Activated CD8-positive, alpha-beta T cell treated with anti-CD3 and anti-CD28 coated beads for 36 hours (primary cell): ENCODE results near the gene GAS2. TPM values are rescaled to one million over a fixed set of nuclear protein-coding genes. Genes with fewer than 3 reads are reported as not detected.

ENCODE experiments used
- ATAC-seq: fragments of 200-7000 bp; cut with Tn5 transposase; one replicate; pipeline ENCODE4 v1.10.0; 2021; ENCODE audit warnings: mild to moderate bottlenecking, moderate library complexity
- CTCF ChIA-PET: fragments of 350-600 bp; sonication (Branson Sonifier 250); formaldehyde crosslinking; loops from one replicate; lab custom pipeline; 2021; ENCODE audit warnings: antibody characterized with exemption; lab: Charles Lee
- POLR2A ChIA-PET: fragments of 350-600 bp; sonication (Branson Sonifier 250); formaldehyde crosslinking; loops from one replicate; lab custom pipeline; 2021; ENCODE audit warnings: antibody characterized with exemption; lab: Charles Lee
- DNase-seq: peaks from one replicate; pipeline ENCODE4 v3.0.0-alpha.2; 2020
- H3K27ac Mint-ChIP-seq: one replicate; pipeline ENCODE4 v1.8.0; 2021; ENCODE audit warnings: mild to moderate bottlenecking, mixed read lengths
- H3K27me3 Mint-ChIP-seq: one replicate; pipeline ENCODE4 v1.8.0; 2021; ENCODE audit warnings: mixed read lengths
- H3K36me3 Mint-ChIP-seq: one replicate; pipeline ENCODE4 v1.8.0; 2021; ENCODE audit warnings: low read depth, mixed read lengths
- H3K4me1 Mint-ChIP-seq: one replicate; pipeline ENCODE4 v1.8.0; 2021; ENCODE audit warnings: low read depth, mixed read lengths
- H3K4me3 Mint-ChIP-seq: one replicate; pipeline ENCODE4 v1.8.0; 2021; ENCODE audit warnings: mild to moderate bottlenecking, moderate library complexity, mixed read lengths
- H3K9me3 Mint-ChIP-seq: one replicate; pipeline ENCODE4 v1.8.0; 2021; ENCODE audit warnings: mixed read lengths
- intact Hi-C: fragments of 100-400 bp; cut with micrococcal nuclease; formaldehyde crosslinking; loops from one replicate; pipeline ENCODE4 v1.10.0; 2022
- total RNA-seq, 2 experiments: library from RNA; stranded (reverse); gene quantifications; one replicate each; pipeline ENCODE4 v1.2.3, GENCODE V29; 2021
- TF ChIP-seq, protein P1 (sequence below): fragments of 200-600 bp; IDR thresholded peaks from one replicate; pipeline ENCODE4 v1.8.0; 2022; ENCODE audit warnings: antibody characterized with exemption, mild to moderate bottlenecking

The GAS2 gene
- total RNA-seq, 2 experiments from 2014 or later = 0.99 to 2.6 TPM

GRCh38 chr11:22800482-22800881 lies 134.1 kb downstream of the GAS2 start:
- no peak overlapping the region for H3K4me3 Mint-ChIP-seq
- no peaks in the 10 kb centered on the region for H3K4me1 Mint-ChIP-seq
- H3K27me3 Mint-ChIP-seq = peaks cover 5% of the 10 kb centered on the region
- no peak overlapping the region for H3K27ac Mint-ChIP-seq
- DNase-seq = no peak
- ChIA-PET POLR2A (no interaction called here), CTCF (interaction anchor here (1.1 to 2.3 kb wide), 2 partner anchors 12 to 14 kb away, joined by 3 to 10 read pairs; no protein-coding TSS in a partner anchor)
- TF ChIP-seq, protein P1, sequence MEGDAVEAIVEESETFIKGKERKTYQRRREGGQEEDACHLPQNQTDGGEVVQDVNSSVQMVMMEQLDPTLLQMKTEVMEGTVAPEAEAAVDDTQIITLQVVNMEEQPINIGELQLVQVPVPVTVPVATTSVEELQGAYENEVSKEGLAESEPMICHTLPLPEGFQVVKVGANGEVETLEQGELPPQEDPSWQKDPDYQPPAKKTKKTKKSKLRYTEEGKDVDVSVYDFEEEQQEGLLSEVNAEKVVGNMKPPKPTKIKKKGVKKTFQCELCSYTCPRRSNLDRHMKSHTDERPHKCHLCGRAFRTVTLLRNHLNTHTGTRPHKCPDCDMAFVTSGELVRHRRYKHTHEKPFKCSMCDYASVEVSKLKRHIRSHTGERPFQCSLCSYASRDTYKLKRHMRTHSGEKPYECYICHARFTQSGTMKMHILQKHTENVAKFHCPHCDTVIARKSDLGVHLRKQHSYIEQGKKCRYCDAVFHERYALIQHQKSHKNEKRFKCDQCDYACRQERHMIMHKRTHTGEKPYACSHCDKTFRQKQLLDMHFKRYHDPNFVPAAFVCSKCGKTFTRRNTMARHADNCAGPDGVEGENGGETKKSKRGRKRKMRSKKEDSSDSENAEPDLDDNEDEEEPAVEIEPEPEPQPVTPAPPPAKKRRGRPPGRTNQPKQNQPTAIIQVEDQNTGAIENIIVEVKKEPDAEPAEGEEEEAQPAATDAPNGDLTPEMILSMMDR = no peak
- H3K36me3 Mint-ChIP-seq = no peaks in the 10 kb centered on the region
- no peak for ATAC-seq
- no peaks in the 10 kb centered on the region for H3K9me3 Mint-ChIP-seq
- intact Hi-C loops = no loop called here

DNA sequence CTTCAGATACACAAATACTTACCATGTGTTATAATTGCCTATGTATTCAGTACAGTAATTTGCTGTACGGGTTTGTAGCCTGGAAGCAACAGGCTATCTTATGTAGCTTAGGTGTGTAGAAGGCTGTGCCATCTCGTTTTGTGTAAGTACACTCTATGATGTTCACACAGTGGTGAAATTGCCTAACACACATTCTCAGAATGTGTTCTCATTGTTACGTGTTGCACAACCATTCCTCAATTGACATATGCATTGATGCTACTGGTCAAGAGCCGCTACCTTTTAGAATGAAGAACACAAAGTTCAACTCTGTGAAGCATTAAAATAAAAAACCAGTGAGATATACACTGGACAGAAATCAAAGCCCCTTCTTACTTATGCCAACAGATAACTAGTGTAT lies 136.4 kb downstream of the GAS2 start:
- no peaks in the 10 kb centered on the region for H3K9me3 Mint-ChIP-seq
- DNase-seq = no peak
- no peaks in the 10 kb centered on the region for H3K36me3 Mint-ChIP-seq
- no peaks in the 10 kb centered on the region for H3K4me1 Mint-ChIP-seq
- H3K27ac Mint-ChIP-seq = no peak overlapping the region
- intact Hi-C loops = no loop called here
- TF ChIP-seq, protein P1 = no peak
- ATAC-seq = no peak
- H3K4me3 Mint-ChIP-seq = no peak overlapping the region
- POLR2A ChIA-PET = no interaction called here
- CTCF ChIA-PET = no interaction called here
- peaks cover 8% of the 10 kb centered on the region for H3K27me3 Mint-ChIP-seq

DNA sequence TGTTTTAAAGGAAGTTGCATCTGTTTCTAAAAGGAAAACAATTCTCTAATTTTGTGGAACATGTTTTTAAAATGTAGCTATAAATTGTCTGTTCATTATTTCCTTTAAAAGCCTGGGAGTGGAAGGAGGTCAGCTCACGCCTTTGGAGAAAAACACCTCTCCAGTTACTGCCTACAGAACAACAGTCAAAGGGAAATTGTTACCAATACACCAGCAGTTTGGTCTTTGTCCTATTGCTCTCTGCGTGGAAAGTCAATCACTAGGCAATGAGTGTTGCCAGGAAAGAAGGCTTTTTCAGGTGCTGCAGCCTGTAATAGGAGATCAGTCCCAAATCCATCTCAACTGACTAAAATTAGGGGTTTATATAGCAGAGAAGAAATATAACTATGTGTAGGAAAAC lies 141.0 kb downstream of the GAS2 start:
- CTCF ChIA-PET = no interaction called here
- H3K36me3 Mint-ChIP-seq = peaks cover 5% of the 10 kb centered on the region
- H3K27ac Mint-ChIP-seq = no peak overlapping the region

GRCh38 chr11:22807855-22808570 lies 141.6 kb downstream of the GAS2 start:
- intact Hi-C loops = no loop called here

More for the DNA sequence above, 141.0 kb downstream of the GAS2 start:
- intact Hi-C loops = no loop called here
- TF ChIP-seq, protein P1 = no peak
- POLR2A ChIA-PET = no interaction called here
- DNase-seq (no peak), ATAC-seq (no peak)
- no peaks in the 10 kb centered on the region for H3K4me1 Mint-ChIP-seq
- peaks cover 3% of the 10 kb centered on the region for H3K27me3 Mint-ChIP-seq
- peaks cover 11% of the 10 kb centered on the region for H3K9me3 Mint-ChIP-seq
- no peak overlapping the region for H3K4me3 Mint-ChIP-seq

More at GRCh38 chr11:22807855-22808570, 141.6 kb downstream of the GAS2 start:
- TF ChIP-seq, protein P1 = no peak
- DNase-seq (no peak), ATAC-seq (no peak)
- ChIA-PET POLR2A (no interaction called here), CTCF (no interaction called here)
- H3K27me3 Mint-ChIP-seq = peaks cover 3% of the 10 kb centered on the region
- H3K36me3 Mint-ChIP-seq = peaks cover 5% of the 10 kb centered on the region
- H3K9me3 Mint-ChIP-seq = peaks cover 11% of the 10 kb centered on the region
- no peak overlapping the region for H3K4me3 Mint-ChIP-seq
- no peaks in the 10 kb centered on the region for H3K4me1 Mint-ChIP-seq
- H3K27ac Mint-ChIP-seq = no peak overlapping the region
